Endothelial cell of umbilical vein (primary cell): ENCODE data around the gene MGAT5. TPM values are rescaled to one million over a fixed set of nuclear protein-coding genes. Genes with fewer than 3 reads are reported as not detected.

ENCODE experiments used
- BruUV-seq: library from RNA; stranded (reverse); fragments of 400-500 nt; replicated peaks from 2 replicates; lab custom pipeline; 2021; lab: Mats Ljungman, UMichigan
- CTCF ChIA-PET: fragments of 300-600, 350-600 bp; sonication (Branson Sonifier 250); formaldehyde crosslinking; loops from one replicate; lab custom pipeline; 2021; ENCODE audit warnings: antibody characterized with exemption, inconsistent platforms; lab: Charles Lee
- POLR2A ChIA-PET: fragments of 300-600, 350-600 bp; sonication (Branson Sonifier 250); formaldehyde crosslinking; loops from one replicate; lab custom pipeline; 2021; ENCODE audit warnings: antibody characterized with exemption, inconsistent platforms; lab: Charles Lee
- DNase-seq: peaks from one replicate; pipeline ENCODE4 v3.0.0-alpha.2; 2011; ENCODE audit warnings: low read depth, low spot score
- FAIRE-seq: peaks from 2 replicates; lab custom pipeline; 2011; peaks lifted over from hg19 to GRCh38; lab: Jason Lieb, UNC
- H2AFZ ChIP-seq: 2 replicates; pipeline ENCODE4 v1.6.0; 2012; ENCODE audit warnings: low read depth, low read length, control low read depth, inconsistent platforms
- H3K27ac ChIP-seq: 2 replicates; pipeline ENCODE4 v1.5.1; 2011; ENCODE audit warnings: low read depth, mild to moderate bottlenecking, control low read depth, low read length, moderate library complexity; ENCODE audit not compliant: insufficient read depth
- H3K27me3 ChIP-seq, 2 experiments: 2 replicates each; pipeline versions ENCODE4 v1.6.0 to v1.6.1; 2011; ENCODE audit warnings: low read length in 2 of 2, mixed read lengths in 1 of 2; ENCODE audit not compliant: control insufficient read depth in 2 of 2, insufficient read depth in 2 of 2
- H3K36me3 ChIP-seq, 2 experiments: 2 replicates in 1 of 2; 3 replicates in 1 of 2; pipeline ENCODE4 v1.5.1; 2011; ENCODE audit warnings: low read length in 2 of 2, mild to moderate bottlenecking in 1 of 2, moderate library complexity in 1 of 2; ENCODE audit not compliant: control insufficient read depth in 2 of 2, insufficient read depth in 2 of 2; ENCODE audit errors: extremely low read depth in 1 of 2
- H3K4me1 ChIP-seq: 3 replicates; pipeline ENCODE4 v1.5.1; 2011; ENCODE audit warnings: mild to moderate bottlenecking, low read length; ENCODE audit not compliant: control insufficient read depth, insufficient read depth; ENCODE audit errors: extremely low read depth
- H3K4me2 ChIP-seq: 2 replicates; pipeline ENCODE4 v1.6.1; 2011; ENCODE audit warnings: low read length, control low read depth, mixed read lengths; ENCODE audit not compliant: insufficient read depth
- H3K4me3 ChIP-seq, 3 experiments: fragments of 200-600 bp in 1 of 3; sonication (generic), shearing (Covaris generic) in 1 of 3; replicated peaks in 1 of 3; 2 replicates each; pipeline ENCODE4 v1.5.1; 2011 to 2016; ENCODE audit warnings: control low read depth in 3 of 3, low read length in 3 of 3, mild to moderate bottlenecking in 2 of 3, inconsistent platforms in 1 of 3, low read depth in 1 of 3, moderate library complexity in 1 of 3; ENCODE audit not compliant: insufficient read depth in 1 of 3
- H3K79me2 ChIP-seq: 2 replicates; pipeline ENCODE4 v1.6.0; 2012; ENCODE audit warnings: low read length, inconsistent platforms; ENCODE audit not compliant: control insufficient read depth, insufficient read depth
- H3K9ac ChIP-seq: replicated peaks from 2 replicates; pipeline ENCODE3; 2011; ENCODE audit warnings: low read length, control low read depth; ENCODE audit not compliant: insufficient read depth; ENCODE audit errors: extremely low read depth
- H3K9me1 ChIP-seq: replicated peaks from 3 replicates; pipeline ENCODE4 v1.6.0; 2011; ENCODE audit warnings: mild to moderate bottlenecking, low read length; ENCODE audit not compliant: control insufficient read depth, insufficient read depth; ENCODE audit errors: extremely low read depth
- H3K9me3 ChIP-seq: replicated peaks from 2 replicates; pipeline ENCODE4 v1.5.1; 2012; ENCODE audit warnings: low read length, inconsistent platforms; ENCODE audit not compliant: control insufficient read depth, insufficient read depth
- H4K20me1 ChIP-seq: replicated peaks from 2 replicates; pipeline ENCODE3; 2011; ENCODE audit warnings: mild to moderate bottlenecking, low read length; ENCODE audit not compliant: control insufficient read depth, insufficient read depth; ENCODE audit errors: extremely low read depth
- CTCF ChIP-seq, 2 donors: IDR thresholded peaks; 1 replicate in 1 of 2; 2 replicates in 1 of 2; pipeline ENCODE4 v1.5.1; 2011; ENCODE audit warnings: low read length in 2 of 2, mild to moderate bottlenecking in 2 of 2, moderate library complexity in 2 of 2, control low read depth in 1 of 2, inconsistent platforms in 1 of 2, low read depth in 1 of 2; ENCODE audit not compliant: insufficient read depth in 1 of 2; ENCODE audit errors: extremely low read depth in 1 of 2
- EZH2 ChIP-seq: IDR thresholded peaks from 2 replicates; pipeline ENCODE4 v1.6.1; 2012; ENCODE audit warnings: borderline replicate concordance, low read depth, mild to moderate bottlenecking, moderate library complexity, low read length, inconsistent platforms; ENCODE audit not compliant: severe bottlenecking
- FOS ChIP-seq: IDR thresholded peaks from 2 replicates; pipeline ENCODE4 v1.6.1; 2011; ENCODE audit warnings: mild to moderate bottlenecking, low read length, moderate library complexity, borderline replicate concordance; ENCODE audit not compliant: insufficient read depth
- GATA2 ChIP-seq: IDR thresholded peaks from 2 replicates; pipeline ENCODE4 v1.7.0; 2011; ENCODE audit warnings: low read depth, mild to moderate bottlenecking, moderate library complexity, mixed read lengths, low read length; ENCODE audit not compliant: insufficient read length, insufficient read depth
- JUN ChIP-seq: IDR thresholded peaks from 2 replicates; pipeline ENCODE4 v1.6.1; 2011; ENCODE audit warnings: borderline replicate concordance, low read depth; ENCODE audit not compliant: insufficient read length, insufficient read depth
- MAX ChIP-seq: IDR thresholded peaks from 2 replicates; pipeline ENCODE4 v1.6.1; 2011; ENCODE audit not compliant: insufficient read depth, insufficient read length
- MYC ChIP-seq: IDR thresholded peaks from one replicate; pipeline ENCODE4 v1.6.1; 2011; ENCODE audit warnings: mild to moderate bottlenecking, low read depth, low read length
- POLR2A ChIP-seq: IDR thresholded peaks from 2 replicates; pipeline ENCODE4 v1.6.1; 2012; ENCODE audit warnings: low read depth, mild to moderate bottlenecking, control low read depth, low read length
- POLR2AphosphoS5 ChIP-seq: IDR thresholded peaks from 2 replicates; pipeline ENCODE4 v1.6.1; 2012; ENCODE audit warnings: low read depth, mild to moderate bottlenecking, control low read depth, low read length, moderate library complexity; ENCODE audit not compliant: insufficient read depth
- dilution Hi-C: fragments of 300-500 bp; cut with MboI; formaldehyde crosslinking; loops from one replicate; pipeline ENCODE4 v1.15.0; 2019; ENCODE audit warnings: low sequenced_read_pairs; ENCODE audit not compliant: extremely low pct_ligation_motif_present
- intact Hi-C: fragments of 100-400 bp; cut with micrococcal nuclease; formaldehyde crosslinking; loops from one replicate; pipeline ENCODE4 v1.10.0; 2022
- polyA plus RNA-seq, 4 experiments: library from polyadenylated mRNA; depleted of rRNA in 3 of 4; stranded (reverse) in 3 of 4; unstranded in 1 of 4; fragments of >200 nt; gene quantifications; 2 replicates each; pipeline versions ENCODE4 v1.2.1 to v1.2.3, GENCODE V29; 2011 to 2012; ENCODE audit warnings: missing spikeins in 1 of 4
- total RNA-seq: library from RNA; stranded (reverse); gene quantifications from 2 replicates; pipeline ENCODE4 v1.2.3, GENCODE V29; 2021

MGAT5 gene
- total and polyA plus RNA-seq, 2 donors (not counting 3 experiments of a cell fraction or from before 2014, with no cell fraction given) = 17.7 to 84.1 TPM

- ChIA-PET CTCF (interaction anchor here (2.3 kb wide), 1 partner anchor 130 kb away, joined by 7 read pairs; no protein-coding TSS in a partner anchor), POLR2A (no interaction called here)
- TF ChIP-seq MAX (no peak), CTCF (IDR thresholded peaks at IDR 0.05; ENCODE audit: extremely low read depth in 1 of 2, insufficient read depth in 1 of 2, low read depth in 1 of 2, low read length in 2 of 2) (no peak), JUN (no peak), EZH2 (no peak), FOS (no peak), GATA2 (no peak), POLR2A (no peak), POLR2AphosphoS5 (no peak), MYC (no peak)
- H3K9ac ChIP-seq = no peak overlapping the region
- no peaks in the 10 kb centered on the region for H4K20me1 ChIP-seq
- no peak overlapping the region for H3K27ac ChIP-seq
- no peaks in the 10 kb centered on the region for H3K79me2 ChIP-seq
- dilution Hi-C loops = no loop called here
- H3K9me1 ChIP-seq = no peaks in the 10 kb centered on the region
- H3K4me3 ChIP-seq = no peak overlapping the region
- no TSS peak for BruUV-seq
- FAIRE-seq = no peak
- no peaks in the 10 kb centered on the region for H3K9me3 ChIP-seq
- H2AFZ ChIP-seq = no peak overlapping the region
- no peak overlapping the region for H3K4me2 ChIP-seq
- no peaks in the 10 kb centered on the region for H3K36me3 ChIP-seq
- intact Hi-C loops = no loop called here
- no peaks in the 10 kb centered on the region for H3K27me3 ChIP-seq
- no peaks in the 10 kb centered on the region for H3K4me1 ChIP-seq
- no peak for DNase-seq
These were observed 67.1 kb downstream of the MGAT5 start for GRCh38 chr2:134320930-134321329.
